ENCODE results near the gene GRK1.

GRK1 gene

GRCh38 chr13:113632706-113633484 lies 34.1 kb upstream of the GRK1 start:
- in situ Hi-C loops (cut with MboI; ENCODE audit: low sequenced_read_pairs): no loop called here

- in situ Hi-C loops (cut with MboI; ENCODE audit: low sequenced_read_pairs): no loop called here
These were observed 33.5 kb upstream of the GRK1 start for GRCh38 chr13:113633485-113633873.

- in situ Hi-C loops (cut with MboI; ENCODE audit: low sequenced_read_pairs): no loop called here
These were observed 32.6 kb upstream of the GRK1 start for GRCh38 chr13:113634279-113635047.

- in situ Hi-C loops (cut with MboI; ENCODE audit: low sequenced_read_pairs): no loop called here
These were observed 32.0 kb upstream of the GRK1 start for GRCh38 chr13:113635048-113635420.

GRCh38 chr13:113635709-113636108 lies 31.3 kb upstream of the GRK1 start:
- in situ Hi-C loops (cut with MboI; ENCODE audit: low sequenced_read_pairs): no loop called here

GRCh38 chr13:113636266-113636963 lies 30.6 kb upstream of the GRK1 start:
- in situ Hi-C loops (cut with MboI; ENCODE audit: low sequenced_read_pairs): no loop called here

GRCh38 chr13:113637262-113638160 lies 29.5 kb upstream of the GRK1 start:
- in situ Hi-C loops (cut with MboI; ENCODE audit: low sequenced_read_pairs): no loop called here

GRCh38 chr13:113638173-113638746 lies 28.8 kb upstream of the GRK1 start:
- in situ Hi-C loops (cut with MboI; ENCODE audit: low sequenced_read_pairs): no loop called here

GRCh38 chr13:113638806-113639205 lies 28.2 kb upstream of the GRK1 start:
- in situ Hi-C loops (cut with MboI; ENCODE audit: low sequenced_read_pairs): no loop called here

GRCh38 chr13:113639616-113640262 lies 27.3 kb upstream of the GRK1 start:
- in situ Hi-C loops (cut with MboI; ENCODE audit: low sequenced_read_pairs): no loop called here

- in situ Hi-C loops (cut with MboI; ENCODE audit: low sequenced_read_pairs): no loop called here
These were observed 25.6 kb upstream of the GRK1 start for GRCh38 chr13:113641426-113641825.

GRCh38 chr13:113642563-113642962 lies 24.5 kb upstream of the GRK1 start:
- in situ Hi-C loops (cut with MboI; ENCODE audit: low sequenced_read_pairs): no loop called here

GRCh38 chr13:113643593-113643992 lies 23.4 kb upstream of the GRK1 start:
- in situ Hi-C loops (cut with MboI; ENCODE audit: low sequenced_read_pairs): no loop called here

GRCh38 chr13:113644800-113645199 lies 22.2 kb upstream of the GRK1 start:
- in situ Hi-C loops (cut with MboI; ENCODE audit: low sequenced_read_pairs): no loop called here

GRCh38 chr13:113645329-113645728 lies 21.7 kb upstream of the GRK1 start:
- in situ Hi-C loops (cut with MboI; ENCODE audit: low sequenced_read_pairs): no loop called here

GRCh38 chr13:113646376-113646775 lies 20.6 kb upstream of the GRK1 start:
- in situ Hi-C loops (cut with MboI; ENCODE audit: low sequenced_read_pairs): no loop called here

GRCh38 chr13:113646921-113647340 lies 20.1 kb upstream of the GRK1 start:
- in situ Hi-C loops (cut with MboI; ENCODE audit: low sequenced_read_pairs): no loop called here

GRCh38 chr13:113647351-113648215 lies 19.4 kb upstream of the GRK1 start:
- in situ Hi-C loops (cut with MboI; ENCODE audit: low sequenced_read_pairs): no loop called here

- in situ Hi-C loops (cut with MboI; ENCODE audit: low sequenced_read_pairs): no loop called here
These were observed 18.8 kb upstream of the GRK1 start for GRCh38 chr13:113648216-113648610.

All from HL-60/S4 treated with retinoic acid at 250 ng/mL for 4 days and 3 days (cell line).